GOT3 (cell line): ENCODE data around the gene WNT11.

ENCODE experiments used
- DNase-seq: peaks from one replicate; lab custom pipeline; 2025; ENCODE audit warnings: mixed read lengths; lab: John Stamatoyannopoulos, UW

WNT11 gene

DNA sequence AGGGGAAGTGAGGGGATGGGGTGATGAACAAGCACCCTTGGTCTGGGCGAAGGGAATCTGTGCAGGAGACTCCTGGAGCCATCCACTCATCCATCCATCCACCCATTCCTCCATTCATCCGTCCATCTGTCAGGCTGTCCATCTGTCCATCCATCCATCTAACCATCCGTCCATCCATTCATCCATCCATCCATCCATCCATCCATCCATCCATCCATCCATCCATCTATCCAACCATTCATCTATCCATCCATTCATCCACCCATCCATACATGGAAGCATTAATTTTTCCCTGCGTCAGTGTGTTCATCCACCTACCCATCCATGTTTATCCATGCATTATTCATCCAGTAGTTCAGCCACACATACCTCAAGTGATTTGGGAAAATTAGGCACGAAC is 32.0 kb downstream of the WNT11 start:
- no peak for DNase-seq

DNA sequence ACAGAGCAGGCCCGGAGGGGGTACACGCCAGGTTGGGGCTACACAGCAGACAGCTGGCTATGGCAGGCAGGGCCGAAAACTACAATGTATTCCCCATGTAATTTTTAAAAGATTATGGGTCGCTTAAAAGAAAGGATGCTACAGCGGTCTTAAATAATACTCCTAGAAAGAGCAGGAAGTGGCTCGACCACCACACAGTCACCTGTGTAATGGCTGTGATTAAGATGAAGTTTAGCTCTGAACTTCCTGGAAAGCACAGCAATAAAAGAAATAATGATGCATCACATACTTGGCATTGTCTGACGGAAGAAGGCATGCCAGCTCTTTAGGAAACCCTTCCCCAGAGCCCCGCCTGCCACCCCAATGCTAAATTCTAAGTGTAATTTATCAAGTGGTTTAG is 32.6 kb downstream of the WNT11 start:
- DNase-seq, result no peak

DNA sequence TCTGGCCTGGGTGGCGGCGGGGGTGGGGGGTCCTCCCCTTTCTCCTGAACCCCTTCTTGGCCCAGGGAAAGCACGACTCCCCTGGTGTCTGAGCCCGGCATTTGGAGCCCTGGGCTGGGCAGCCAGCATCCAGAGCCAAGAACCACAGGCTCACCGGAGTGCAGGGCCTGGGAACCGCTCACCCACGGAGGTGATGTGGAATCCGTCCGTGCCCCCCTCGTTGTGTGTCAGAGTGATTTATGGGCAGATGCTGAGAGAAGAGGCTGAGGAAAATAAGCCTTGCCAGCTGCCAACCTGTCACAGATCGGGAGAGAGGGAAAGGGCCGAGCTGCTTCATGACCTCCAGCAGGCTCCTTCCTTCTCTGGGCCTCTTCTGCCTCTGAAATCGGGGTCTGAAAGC is 33.7 kb downstream of the WNT11 start:
- DNase-seq, result no peak

DNA sequence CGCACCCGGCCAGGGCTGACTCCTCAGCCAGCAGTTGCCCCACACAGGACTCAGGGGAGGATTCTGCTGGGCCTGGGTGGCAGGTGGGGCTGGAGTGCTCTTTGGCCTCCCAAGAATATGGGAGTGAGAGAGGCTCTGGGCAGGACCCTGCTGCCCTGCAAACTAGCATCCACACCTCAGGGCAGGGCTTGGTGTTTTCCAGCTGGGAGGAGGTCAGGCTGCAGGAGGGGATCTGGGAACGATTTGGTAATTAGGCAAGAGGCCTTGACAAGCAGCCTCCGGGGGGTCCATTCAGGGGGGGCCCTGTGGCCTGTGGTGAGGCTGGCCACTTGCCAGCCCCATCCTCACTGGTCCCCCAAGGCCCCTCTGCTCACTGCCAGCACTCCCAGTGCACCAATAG is 35.8 kb downstream of the WNT11 start:
- no peak for DNase-seq

DNA sequence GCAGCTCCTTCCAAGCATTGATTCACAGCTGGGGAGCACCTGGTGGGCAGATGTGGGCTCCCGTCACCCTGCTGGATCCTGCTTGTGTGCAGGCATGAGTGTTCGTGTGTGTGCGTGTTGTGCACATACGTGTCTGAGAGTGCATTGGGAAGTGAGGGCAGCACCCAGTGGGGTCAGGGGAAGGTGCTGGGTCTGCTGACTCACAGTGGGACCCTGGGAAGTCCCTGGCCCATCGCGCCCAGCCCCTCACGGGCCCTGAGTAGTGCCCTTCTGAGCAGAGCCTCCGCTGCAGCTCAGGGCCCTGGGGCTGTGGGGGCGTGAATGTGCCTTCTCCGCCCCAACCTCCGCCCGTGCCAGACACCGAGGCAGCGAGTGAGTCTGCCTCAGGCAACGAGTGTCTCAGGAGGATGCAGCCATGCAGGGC is 36.8 kb downstream of the WNT11 start:
- no peak for DNase-seq

DNA sequence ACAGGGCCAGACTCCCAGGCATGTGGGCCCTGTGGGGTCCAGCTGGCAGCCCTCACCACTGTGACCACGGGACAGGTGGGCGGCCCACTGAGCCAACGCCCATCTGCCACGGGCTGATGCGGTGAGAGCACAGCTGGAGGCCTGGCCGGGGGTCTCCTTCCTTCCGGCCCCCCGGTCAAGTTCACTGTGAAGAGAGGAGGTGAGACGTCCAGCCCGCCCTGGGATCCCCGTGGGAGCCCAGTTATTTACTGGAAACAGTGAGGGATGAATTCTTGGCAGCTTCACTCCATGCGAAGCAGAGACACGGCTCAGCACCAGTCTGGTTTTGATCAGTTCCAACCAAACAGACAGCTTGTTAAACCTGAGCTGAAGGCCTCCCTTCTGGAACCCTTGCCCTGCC is 38.7 kb downstream of the WNT11 start:
- DNase-seq, result no peak

DNA sequence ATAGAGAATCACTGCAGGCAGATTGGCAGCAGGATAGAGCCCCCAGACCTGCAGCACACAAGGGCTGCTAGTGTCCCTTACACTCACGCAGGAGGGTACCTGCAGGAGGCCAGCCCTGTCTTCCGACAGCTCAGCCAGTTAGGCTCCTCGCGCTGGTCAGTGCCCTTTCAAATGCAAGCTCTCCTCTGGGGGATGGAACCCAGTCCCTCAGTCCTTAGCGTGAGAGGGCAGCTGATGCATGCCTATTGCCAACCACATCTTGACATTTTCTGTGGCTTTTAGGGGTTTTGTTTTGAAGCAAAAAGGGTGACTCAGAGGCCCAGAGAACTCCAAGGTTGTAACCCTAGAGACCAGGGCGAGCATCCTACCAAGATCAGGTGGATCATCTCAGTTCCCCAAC is 40.0 kb downstream of the WNT11 start:
- DNase-seq, result no peak

DNA sequence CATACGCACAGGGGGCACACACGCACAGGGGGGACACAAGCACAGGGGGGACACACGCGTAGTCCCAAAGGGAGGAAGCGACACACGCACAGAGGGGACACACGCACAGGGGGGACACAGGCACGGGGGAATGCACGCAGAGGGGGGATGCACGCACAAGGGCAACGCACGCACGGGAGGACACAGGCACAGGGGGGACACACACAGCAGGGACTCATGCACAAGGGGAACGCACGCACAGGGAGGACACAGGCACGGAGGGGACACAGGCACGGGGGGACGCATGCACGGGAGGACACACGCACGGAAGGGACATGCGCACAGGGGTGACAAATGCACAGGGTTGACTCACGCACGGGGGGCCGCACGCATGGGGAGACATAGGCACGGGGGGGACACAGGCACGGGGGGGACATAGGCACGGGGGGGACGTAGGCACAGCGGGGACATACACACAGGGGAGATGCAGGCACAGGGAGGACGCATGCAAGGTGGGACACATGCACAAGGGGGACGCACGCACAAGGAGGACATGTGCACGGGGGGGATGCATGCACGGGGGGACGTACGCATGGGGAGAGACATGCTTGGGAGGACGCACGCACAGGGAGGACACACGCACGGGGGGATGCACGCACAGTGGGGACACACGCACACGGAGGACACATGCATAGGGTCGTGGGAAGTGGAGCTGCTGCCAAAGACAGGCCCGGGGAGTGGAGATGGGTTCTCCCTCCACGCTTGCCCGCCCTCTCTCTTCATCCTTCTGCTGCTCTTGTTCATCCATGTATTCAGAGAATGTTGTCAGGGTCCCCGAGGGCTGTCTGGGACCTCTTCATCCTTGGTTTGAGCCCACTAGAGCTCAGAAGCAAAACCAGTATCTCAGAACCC is 41.2 kb downstream of the WNT11 start:
- no peak for DNase-seq

DNA sequence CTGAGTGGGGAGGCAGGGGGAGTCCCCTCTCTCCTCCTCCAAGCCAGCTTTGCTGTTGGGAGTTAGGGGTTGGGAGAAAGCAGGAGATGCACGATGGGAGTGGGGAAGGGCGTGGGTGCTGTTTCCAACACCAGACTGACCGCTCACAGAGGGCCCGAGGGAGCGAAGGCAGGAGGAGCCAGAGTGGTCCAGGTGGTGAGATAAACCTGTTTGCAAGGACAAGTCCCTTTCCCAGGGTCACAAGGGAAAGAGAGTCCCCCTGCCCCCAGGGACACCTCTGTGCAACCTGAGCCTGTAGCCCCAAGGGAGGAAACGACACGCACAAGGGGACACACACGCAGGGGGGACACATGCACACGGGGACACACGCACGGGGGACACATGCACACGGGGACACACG is 42.2 kb downstream of the WNT11 start:
- DNase-seq, result no peak

DNA sequence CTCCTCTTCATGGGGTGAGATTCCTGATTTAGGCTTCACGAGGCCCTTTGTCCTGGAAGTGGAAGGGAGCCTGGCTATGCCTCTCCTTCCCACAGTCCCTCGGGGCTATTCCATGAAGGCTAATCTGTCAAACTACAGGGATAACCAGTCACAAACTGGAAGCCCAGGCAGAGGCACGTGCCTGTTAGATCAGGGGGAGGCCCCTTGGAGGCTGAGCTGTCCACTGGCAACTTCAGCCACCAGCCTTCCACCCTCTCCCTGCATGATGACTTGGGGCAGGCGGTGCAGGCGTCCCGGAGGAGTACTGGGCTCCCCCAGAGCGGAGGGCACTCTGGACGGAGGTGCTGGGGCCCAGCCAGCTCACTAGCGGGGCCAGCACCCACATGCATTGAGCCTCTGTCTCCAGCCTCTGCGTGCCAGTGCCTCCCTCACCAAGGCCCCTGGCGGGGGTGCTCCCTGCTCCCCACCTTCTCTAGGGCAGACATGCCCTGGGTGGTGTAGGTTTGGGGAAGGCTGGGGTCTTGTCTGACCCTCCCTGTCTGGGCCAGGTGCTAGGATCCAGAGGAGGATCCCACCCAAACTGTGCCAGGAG is 42.9 kb downstream of the WNT11 start:
- no peak for DNase-seq

DNA sequence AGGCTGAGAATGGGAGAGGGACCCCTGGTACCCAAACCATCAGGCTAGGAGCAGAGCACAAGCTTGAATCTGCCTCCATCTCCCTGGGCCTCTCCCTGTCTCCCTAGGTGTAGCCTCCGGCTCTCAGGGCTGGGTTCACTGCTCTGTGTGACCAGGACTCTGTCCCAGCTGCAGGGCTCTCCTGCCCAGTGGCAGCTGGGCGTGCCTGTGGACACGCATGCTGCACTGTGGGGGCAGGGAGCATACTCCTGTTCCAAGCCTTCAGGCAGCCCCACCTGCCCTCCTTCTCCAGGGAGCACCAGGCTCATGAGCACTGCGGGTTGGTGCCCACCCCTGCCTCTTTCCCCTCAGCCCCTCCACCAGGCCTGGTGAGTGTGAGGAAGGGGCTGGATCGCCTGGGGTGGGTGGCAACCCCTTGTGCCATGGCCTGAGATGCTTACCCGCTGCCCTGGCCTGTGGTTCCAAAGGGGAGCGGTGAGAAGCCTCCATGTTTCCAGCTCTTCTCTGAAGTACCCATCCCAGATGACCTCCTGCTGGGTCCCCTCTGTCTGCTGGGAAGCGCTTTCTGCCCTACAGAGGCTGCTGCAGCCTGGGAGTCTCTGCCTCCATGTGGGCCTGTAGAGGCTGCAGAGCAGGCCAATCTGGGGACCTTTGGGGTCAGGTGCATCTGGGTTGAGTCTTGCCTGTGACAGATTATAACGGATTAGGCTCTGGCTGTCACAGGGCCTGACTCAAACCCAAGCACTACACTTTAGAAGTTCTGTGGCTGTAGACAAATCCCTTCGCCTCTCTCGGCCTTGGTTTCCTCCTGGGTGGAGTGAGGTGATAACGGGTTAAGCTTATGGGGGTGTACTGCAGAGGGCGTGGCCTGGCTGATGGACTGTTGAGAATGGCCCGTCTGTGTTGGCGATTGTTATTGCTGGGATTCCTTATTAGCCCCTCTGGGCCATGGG is 43.7 kb downstream of the WNT11 start:
- DNase-seq, result no peak

DNA sequence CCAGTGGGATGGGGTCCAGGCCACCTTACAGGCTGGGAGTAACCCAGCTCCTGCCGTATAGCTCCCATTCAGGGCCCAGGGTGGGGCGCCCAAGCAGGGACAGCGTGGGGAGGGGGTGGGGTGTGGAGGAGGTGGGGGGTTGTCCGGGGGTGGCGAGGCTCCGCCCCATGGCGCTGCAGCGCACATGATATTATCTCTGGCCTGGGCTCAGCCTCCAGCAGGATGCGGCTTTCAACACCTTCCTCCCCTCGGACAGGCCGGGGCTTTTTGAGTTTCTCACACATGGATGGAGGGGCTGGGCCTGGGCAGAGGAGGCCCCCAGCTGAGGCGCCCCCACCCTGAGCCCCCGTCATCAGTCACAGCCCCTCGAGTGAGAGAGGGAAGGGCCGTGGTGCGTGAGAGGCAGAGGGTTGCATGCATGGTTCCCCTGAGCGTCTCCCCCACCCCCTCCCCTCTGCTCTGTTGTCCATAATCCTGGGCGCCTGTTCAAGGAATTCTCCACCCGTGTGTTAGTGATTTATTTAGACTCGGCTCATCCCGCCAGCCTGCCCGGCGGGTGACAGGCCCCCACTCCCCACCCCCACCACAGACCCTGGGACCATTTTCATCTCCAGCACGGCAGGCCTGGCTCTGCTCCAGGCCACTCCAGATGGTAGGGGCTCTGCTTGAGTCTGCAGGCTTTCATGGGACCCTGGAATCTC is 44.9 kb downstream of the WNT11 start:
- no peak for DNase-seq

DNA sequence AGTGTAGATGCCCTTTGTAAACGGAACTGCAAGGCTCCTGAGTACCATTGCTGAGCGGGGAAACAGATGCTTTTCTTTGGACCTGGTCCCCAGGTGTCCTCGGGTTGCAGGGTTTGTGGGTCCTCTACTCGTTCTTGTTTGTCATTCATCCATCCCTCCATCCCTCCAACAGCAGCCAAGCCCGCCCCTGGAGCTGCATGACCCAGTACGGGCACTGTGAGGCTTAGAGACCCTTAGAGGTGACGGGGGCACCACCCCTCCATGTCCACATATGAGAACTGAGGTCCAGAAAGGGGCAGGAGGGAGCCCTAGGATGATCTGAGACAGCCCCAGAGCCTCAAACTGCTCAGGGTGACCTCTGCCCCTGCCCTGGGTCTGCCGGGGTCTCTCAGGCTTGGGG is 45.4 kb downstream of the WNT11 start:
- DNase-seq, result no peak

DNA sequence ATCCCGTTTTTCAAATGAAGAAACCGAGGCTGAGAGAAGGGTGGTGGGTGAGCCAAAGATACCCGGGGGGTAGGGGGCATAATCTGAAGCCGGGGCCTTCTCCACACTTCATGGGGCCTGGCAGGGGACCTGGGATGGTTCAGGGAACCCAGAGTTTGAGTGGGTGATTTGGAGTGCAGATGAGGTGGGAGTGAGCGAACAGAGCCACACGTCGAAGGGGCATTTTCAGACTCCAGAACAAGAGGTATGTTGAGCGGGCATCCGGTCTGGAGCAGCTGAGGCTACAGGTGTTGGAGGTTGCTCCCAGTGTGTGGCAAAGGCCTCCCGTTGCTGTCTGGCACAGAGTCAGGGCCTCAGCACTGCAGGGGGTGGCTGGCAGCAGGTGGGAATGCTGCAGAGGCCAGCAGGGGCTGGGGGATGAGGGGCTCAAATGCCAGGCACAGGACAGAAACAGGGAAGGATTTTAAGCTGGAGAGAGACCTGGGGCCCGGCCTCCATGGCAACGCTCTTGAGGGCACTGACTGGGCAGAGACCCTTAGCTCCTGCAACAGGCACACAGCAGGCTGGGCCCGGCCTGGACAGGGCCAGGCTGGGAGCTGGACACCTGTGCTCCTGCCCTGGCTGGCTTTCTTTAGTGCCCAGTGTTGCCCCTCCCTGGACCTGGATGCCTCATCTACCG is 46.2 kb downstream of the WNT11 start:
- DNase-seq, result no peak

DNA sequence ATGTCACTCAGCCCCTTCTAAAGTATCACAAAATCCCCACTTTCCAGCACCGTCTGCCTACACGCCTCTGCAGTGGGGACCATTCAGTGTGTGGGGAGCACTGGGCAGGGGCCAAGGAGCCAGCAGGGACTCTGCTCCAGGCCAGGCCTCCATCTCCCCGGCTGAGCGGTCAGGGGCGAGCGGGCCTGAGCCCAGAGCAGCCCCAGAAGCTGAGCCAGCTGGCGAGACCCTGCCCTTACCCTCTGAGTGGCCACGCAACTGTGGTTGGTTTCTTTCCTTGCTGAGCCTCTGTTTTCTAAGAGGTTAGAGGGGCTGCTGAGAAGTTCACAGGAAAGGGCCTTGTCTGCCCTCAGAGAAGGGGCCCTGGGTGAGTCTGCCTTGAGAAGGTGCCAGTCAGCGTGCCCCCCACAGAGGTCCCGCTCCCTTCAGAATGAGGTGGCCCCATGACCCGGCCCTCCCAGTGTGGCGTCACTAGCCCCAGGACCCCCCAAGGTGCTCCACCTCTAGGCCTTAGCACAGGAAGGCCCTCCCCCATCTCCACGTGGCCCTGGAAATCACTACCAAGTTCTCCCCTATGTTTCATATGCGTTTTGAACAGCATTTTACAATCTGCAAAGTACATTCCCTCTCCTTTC is 46.9 kb downstream of the WNT11 start:
- DNase-seq, result no peak

DNA sequence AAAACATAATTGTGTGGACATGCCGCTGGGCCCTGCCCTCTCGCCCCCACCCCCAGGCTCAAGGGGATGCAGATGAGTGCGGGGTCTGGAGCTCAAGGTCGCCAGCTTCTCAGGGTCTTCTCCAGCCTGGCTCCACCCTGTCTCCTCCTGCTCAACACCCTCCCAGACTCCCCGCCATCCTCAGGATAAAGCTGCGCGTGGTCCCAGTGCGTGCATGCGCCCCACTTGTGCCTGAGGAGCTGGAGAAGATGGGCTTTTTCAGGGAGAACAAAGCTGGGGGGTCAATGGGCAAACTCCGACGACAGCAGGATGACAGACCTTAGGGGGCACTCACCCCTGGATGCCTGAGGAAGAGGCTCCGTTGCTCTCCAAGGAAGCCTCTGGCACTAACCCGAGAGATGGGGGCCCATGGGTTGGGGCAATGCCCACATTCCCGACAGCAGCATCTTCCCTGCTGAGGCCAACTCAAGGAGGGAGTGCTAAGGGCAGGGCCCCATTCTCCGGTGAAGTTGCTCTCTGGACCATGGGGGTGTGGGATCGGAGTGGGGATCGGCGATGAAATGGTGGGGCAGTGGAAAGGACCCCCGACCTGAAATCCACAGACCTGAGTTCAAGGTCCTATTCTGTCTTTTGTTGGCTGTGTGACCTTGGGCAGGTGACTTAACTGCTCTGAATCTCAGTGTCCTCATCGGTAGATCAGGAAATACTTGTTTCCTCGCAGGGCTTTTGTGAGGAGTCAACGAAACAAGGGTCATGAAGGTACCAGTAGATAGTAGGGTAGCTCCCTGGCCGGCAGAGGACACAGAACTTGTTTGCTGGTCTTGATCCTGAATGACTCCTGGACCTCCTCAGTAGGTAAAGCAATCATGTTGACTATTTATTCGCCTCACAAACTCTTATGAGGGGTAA is 47.7 kb downstream of the WNT11 start:
- DNase-seq, result no peak

DNA sequence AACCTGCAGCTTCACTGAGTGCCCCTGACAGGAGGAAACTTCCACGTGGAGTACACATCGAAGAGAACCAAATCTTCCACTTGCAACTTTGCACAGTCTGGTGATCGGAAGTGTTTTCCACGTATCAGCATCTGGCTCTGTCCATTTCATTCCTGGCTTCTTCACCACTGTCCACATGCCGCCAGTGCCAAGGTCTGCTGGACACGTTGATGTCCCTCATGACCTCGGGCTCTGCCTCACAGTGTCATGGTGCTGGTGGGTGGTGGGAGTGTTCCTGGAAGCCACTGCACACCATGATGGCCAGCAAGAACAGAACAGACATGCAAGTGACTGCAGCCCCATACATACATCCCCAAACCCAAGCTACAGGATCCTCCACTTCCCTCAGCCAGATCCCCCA is 48.4 kb downstream of the WNT11 start:
- DNase-seq, result no peak

DNA sequence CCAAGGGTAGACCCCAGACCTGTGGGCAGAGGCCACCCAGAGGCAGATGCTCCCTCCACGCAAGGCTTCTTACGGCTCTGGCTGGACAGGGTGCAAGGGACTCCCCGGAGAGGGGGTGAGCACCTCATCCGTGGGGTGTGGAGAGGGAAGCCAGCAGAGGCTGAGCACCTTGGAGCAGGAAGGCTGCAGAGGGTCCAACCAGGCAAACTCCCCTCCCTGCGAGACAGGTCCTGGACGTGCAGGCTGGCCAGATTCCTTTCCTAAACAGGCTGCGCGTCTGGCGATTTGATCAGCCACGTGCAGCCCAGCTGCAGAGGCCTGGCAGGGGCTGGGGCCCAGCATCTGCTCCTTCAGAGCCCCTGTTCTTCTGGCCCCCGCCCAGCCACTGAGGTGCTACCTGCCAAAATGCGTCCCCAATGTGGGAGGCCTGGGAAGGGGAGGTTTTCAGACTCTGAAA is 49.3 kb downstream of the WNT11 start:
- DNase-seq, result no peak

DNA sequence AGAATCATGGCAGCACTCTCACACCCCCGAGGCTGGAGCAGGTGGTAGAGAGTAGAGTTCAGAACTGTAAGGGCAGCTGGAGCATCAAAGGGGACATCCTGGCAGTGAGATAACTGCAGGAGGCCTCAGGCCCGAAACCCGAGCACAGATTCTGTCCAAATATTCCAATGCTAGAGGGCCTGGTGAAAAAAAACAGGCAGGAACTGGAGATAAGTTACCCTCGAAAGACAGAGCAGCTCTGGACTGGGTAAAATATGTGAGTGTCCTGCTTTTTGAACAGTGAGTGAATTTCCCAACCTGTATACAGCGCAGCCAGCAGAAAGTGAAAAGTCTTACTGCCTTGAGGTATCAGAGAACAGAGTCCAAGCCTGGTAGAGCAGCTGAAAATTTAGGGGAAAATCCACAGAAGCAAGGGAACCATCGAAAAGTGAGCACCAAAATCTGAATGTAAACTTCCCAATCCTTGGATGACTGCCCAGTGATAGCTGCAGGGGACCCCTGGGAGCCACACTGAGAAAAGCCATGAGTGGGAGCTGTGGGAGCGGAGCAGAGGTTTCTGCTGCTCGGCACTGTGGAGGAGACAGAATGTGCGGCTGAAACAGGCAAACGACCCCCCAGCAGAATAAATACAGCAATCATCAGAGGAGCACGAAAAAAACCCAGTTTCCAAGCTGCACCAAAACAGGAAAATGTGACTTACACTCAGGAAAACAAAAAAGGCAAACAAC is 50.6 kb downstream of the WNT11 start:
- DNase-seq, result no peak
